ENCODE measurements around the gene AK1.

AK1 gene

DNA sequence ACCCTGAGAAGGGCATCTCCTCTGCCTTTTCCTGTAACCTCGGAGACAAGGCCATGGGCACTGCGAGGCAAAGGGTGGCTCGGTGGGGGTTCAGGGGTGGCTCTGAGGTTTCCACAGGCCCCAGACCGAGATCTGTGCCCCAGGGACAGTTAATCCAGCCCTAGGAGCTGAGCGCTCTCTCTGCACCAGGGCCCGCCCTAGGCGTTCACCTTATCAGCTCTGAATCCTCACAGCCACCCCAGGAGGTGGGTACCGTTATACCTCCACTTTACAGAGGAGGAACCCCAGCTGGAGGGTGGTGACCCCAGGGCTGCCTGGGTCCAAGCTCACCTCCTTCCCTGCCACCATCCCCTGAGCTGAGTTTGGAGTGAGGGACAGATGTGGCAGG lies 20.8 kb downstream of the AK1 start:
- TF ChIP-seq, protein P1, sequence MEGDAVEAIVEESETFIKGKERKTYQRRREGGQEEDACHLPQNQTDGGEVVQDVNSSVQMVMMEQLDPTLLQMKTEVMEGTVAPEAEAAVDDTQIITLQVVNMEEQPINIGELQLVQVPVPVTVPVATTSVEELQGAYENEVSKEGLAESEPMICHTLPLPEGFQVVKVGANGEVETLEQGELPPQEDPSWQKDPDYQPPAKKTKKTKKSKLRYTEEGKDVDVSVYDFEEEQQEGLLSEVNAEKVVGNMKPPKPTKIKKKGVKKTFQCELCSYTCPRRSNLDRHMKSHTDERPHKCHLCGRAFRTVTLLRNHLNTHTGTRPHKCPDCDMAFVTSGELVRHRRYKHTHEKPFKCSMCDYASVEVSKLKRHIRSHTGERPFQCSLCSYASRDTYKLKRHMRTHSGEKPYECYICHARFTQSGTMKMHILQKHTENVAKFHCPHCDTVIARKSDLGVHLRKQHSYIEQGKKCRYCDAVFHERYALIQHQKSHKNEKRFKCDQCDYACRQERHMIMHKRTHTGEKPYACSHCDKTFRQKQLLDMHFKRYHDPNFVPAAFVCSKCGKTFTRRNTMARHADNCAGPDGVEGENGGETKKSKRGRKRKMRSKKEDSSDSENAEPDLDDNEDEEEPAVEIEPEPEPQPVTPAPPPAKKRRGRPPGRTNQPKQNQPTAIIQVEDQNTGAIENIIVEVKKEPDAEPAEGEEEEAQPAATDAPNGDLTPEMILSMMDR (IDR thresholded peaks at IDR 0.05; ENCODE audit: extremely low read depth, insufficient read depth, missing control alignments) = no peak
- in situ Hi-C loops (cut with MboI; ENCODE audit: low pct_unique_long_range_greater_than_20kb, low sequenced_read_pairs, unreplicated experiment) = no loop called here
- no peak for DNase-seq (ENCODE audit: low spot score)

DNA sequence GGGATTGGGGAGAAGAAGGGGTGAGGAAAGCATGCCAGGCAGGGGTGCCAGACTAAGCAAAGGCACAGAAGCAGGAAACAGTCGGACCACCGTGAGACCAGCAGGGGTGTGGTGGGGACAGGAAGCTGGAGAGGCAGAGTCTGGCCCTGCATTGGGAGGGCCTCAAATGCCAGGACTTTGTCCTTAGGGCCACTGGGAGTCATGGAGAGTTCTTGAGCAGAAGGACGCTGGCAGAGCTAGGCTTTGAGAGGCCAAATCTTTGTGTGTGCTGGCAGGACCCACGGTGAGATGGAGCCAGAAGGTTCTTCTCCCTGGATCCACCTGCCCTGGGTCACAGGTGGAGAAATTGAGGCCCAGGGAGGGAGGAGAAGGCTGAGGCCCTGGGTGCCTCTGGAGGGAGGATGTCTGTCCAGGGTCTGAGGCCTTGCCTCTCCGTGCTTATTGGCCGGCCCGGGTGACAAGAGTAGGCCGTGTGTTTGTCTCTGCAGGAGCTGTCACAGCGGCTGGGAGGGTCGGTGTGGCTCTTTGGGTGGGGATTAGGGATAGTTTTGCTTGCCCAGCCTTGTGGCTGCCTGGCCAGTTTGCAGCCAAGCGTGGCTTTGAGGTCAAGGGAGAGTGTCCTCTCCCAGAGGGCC lies 21.3 kb downstream of the AK1 start:
- in situ Hi-C loops (cut with MboI; ENCODE audit: low pct_unique_long_range_greater_than_20kb, low sequenced_read_pairs, unreplicated experiment) = no loop called here
- no peak for DNase-seq (ENCODE audit: low spot score)
- TF ChIP-seq, protein P1 (IDR thresholded peaks at IDR 0.05; ENCODE audit: extremely low read depth, insufficient read depth, missing control alignments) = no peak

DNA sequence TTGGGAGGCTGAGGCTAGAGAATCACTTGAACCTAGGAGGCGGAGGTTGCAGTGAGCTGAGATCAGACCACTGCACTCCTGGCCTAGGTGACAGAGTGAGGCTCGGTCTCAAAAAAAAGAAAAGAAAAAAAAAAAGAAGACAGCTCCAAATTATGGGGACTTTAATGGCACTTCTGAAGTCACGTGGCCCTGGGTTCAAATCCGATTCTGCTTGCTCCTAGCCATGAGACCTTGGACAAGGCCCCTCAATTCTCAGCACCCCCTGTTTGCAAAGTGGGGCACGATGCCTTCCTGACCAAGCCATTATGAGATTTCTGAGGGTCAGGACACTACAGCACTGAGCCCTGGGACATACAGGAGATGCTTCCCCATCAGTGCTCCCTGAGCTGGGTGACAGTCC lies 22.0 kb downstream of the AK1 start:
- in situ Hi-C loops (cut with MboI; ENCODE audit: low pct_unique_long_range_greater_than_20kb, low sequenced_read_pairs, unreplicated experiment) = no loop called here
- TF ChIP-seq, protein P1 (IDR thresholded peaks at IDR 0.05; ENCODE audit: extremely low read depth, insufficient read depth, missing control alignments) = no peak

DNA sequence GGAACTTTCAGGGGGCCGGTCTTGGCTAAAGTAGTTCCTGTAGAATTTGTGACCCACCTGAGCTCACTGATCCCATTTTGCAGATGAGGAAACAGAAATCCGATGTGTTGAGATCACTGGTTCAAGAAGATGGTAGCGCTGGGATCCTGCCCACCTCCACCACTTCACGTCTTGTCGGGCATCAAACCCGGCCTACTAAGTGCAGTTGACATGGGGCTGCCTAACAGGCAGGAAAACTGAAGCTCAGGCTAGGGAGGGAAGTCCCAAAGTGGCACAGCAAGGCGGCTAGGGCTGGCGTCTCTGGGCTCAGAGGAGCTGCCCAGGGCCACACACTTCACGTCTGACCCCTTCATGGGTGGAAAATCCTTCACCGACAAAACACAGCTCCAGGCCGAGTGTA lies 22.5 kb downstream of the AK1 start:
- DNase-seq (ENCODE audit: low spot score) = no peak
- TF ChIP-seq, protein P1 (IDR thresholded peaks at IDR 0.05; ENCODE audit: extremely low read depth, insufficient read depth, missing control alignments) = no peak
- in situ Hi-C loops (cut with MboI; ENCODE audit: low pct_unique_long_range_greater_than_20kb, low sequenced_read_pairs, unreplicated experiment) = no loop called here

More for the DNA sequence above, 22.0 kb downstream of the AK1 start:
- no peak for DNase-seq (ENCODE audit: low spot score)

DNA sequence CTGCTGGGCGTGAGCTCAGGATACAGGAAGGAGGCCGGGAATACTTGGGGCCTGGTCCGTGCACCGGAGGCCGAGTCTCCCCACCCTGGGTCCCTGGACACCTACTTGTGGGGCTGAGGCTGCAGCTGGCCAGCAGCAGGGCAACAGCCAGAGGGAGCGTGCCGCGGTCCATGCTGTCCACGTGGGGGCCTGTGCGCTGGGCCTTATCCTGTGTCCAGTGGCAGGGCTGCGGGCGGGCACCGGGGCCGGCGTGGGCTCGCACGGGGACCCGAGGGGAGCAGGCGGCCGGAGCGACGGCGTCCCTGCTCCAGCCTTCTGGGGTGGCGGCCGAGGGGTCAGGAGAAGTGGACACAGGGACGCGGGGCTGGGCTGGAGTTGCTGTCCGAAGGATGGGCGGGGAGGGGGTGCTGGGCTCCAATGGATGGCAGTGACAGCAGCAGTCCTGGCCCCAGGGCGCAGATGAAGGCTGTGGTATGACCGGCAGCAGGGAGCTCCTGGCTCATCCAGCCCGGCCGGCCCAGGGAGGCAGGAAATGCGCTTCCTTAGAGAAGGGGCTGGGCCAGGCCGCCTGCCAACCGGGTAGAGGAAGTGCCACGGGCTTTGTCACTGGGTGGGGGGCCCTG lies 23.2 kb downstream of the AK1 start, which contains the start of gene ENG:
Gene ENG, minus strand, starts transcription at position 475 of the 623 bp plus-strand sequence. Its CDS starts 303 bp downstream, at position 172.
- DNase-seq (ENCODE audit: low spot score) = no peak
- in situ Hi-C loops (cut with MboI; ENCODE audit: low pct_unique_long_range_greater_than_20kb, low sequenced_read_pairs, unreplicated experiment) = no loop called here
- TF ChIP-seq, protein P1 (IDR thresholded peaks at IDR 0.05; ENCODE audit: extremely low read depth, insufficient read depth, missing control alignments) = no peak

DNA sequence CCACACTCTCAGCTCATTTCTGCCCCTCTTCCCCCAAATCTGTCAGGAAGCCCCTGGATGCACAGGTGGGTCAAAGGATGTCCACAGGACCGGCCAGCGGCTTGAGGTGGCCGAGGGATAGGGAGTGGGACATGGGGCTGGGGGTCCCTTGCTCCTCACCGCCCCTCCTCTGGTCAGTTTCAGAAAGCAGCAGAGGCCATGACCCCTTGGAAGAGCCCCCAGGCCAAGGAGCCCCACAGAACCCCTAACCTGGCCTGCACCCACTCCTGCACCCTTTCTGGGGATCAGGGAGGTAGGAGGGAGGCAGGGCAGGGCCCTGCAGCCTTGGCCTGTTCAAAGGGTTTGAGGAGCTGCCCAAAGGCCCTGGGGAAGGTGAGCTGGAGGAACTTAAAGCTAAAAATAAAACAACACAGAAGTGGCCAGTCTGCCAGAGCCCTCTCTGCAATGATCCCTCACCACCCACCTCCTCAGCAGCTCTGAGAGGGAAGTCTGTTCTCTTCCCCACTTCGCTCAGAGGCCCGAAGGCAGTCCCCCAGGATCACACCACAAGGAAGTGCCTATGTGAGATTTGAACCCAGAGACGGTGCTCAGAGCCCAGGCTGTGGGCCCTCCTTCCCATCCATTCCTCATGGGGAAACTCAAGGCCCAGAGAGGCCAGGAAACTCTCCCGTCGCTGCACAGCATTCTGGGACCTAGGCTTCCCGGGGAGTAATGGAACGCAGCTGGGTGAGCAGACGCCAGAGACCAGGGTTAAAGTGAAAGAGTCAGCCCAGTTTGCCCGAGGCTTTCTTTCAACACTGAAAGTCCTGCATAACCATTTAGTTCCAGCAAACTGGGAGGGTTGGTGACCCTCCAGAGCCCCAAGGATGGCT lies 23.9 kb downstream of the AK1 start:
- in situ Hi-C loops (cut with MboI; ENCODE audit: low pct_unique_long_range_greater_than_20kb, low sequenced_read_pairs, unreplicated experiment) = no loop called here
- no peak for DNase-seq (ENCODE audit: low spot score)
- TF ChIP-seq, protein P1 (IDR thresholded peaks at IDR 0.05; ENCODE audit: extremely low read depth, insufficient read depth, missing control alignments) = no peak
